ENCODE measurements around the gene RLIM. TPM values are rescaled to one million over a fixed set of nuclear protein-coding genes. Genes with fewer than 3 reads are reported as not detected.

RLIM gene
- total RNA-seq, 1 experiment from 2014 or later: 28.9 TPM

- in situ Hi-C loops (cut with HindIII; ENCODE audit: low sequenced_read_pairs): no loop called here
- DNase-seq (ENCODE audit: low spot score): no peak
Measured at GRCh38 chrX:74540635-74541249, 73.7 kb downstream of the RLIM start.

GRCh38 chrX:74536832-74537371 is 77.5 kb downstream of the RLIM start:
- no peak for DNase-seq (ENCODE audit: low spot score)
- in situ Hi-C loops (cut with HindIII; ENCODE audit: low sequenced_read_pairs): no loop called here

GRCh38 chrX:74536152-74536831 is 78.1 kb downstream of the RLIM start:
- in situ Hi-C loops (cut with HindIII; ENCODE audit: low sequenced_read_pairs): no loop called here
- DNase-seq (ENCODE audit: low spot score): peak; percentile 69

- DNase-seq (ENCODE audit: low spot score): peak; percentile 75
Measured at GRCh38 chrX:74535408-74536151, 78.8 kb downstream of the RLIM start.

More at GRCh38 chrX:74535408-74536151, 78.8 kb downstream of the RLIM start:
- in situ Hi-C loops (cut with HindIII; ENCODE audit: low sequenced_read_pairs): no loop called here

Other genes with a start within 250 kb of the RLIM start
- gene SLC16A2, start 193.1 kb downstream of the RLIM start, total RNA-seq (2014; rRNA removed; shearing (Covaris generic)): 10.5 and 13.5 TPM in 2 replicates